ENCODE results near the gene MBD5.

MBD5 gene

DNA sequence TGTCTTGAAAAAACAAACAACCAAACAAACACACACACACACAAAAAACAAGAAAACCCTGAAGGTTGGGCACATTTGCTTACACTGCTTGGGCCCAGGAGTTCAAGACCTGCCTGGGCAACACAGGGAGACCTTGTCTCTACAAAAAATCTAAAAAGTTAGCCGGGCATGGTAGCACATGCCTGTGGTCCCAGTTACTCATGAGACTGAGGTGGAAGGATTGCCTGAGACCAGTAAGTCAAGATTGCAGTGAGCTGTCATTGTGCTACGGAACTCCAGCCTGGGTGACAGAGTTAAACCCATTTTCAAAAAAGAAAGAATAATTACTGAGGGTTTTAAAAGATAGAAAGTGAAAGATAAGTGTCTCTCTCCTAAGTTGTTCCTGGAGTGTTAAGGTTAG is 103.4 kb downstream of the MBD5 start:
- H3K27ac ChIP-seq (ENCODE audit: low read length), result no peak overlapping the region
- H3K36me3 ChIP-seq (ENCODE audit: control insufficient read depth in 1 of 2, insufficient read depth in 2 of 2, low read length in 2 of 2), result no peaks in the 10 kb centered on the region
- H3K4me3 ChIP-seq (ENCODE audit: low read depth in 1 of 2, low read length in 2 of 2), result no peak overlapping the region
- no peaks in the 10 kb centered on the region for H3K27me3 ChIP-seq (ENCODE audit: low read depth, low read length)
- no peaks in the 10 kb centered on the region for H3K4me1 ChIP-seq (ENCODE audit: control insufficient read depth in 1 of 2, insufficient read depth in 2 of 2, low read length in 2 of 2)
- no peaks in the 10 kb centered on the region for H3K9me3 ChIP-seq (ENCODE audit: control insufficient read depth in 1 of 2, low read length in 2 of 2)

DNA sequence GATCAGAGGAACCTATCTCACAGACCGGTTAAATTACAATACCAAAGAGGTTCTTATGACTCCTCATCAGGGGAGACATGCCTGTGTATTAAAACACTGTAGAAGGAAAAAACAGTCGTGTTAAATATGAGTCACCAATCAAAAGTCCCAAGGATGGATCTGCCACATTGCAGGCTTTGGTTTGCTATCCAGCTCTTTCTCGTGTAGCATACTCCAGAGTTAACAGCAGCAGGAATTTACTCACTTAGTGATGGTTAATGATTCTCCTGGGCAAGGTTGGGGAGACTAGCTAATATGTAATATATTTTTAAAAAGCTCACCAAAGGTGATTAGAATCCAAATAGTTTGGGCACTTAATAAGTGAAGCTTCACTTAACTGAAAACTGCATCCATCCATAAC is 109.7 kb downstream of the MBD5 start:
- Histone ChIP-seq H3K9me3 (ENCODE audit: control insufficient read depth in 1 of 2, low read length in 2 of 2) (no peaks in the 10 kb centered on the region), H3K36me3 (ENCODE audit: control insufficient read depth in 1 of 2, insufficient read depth in 2 of 2, low read length in 2 of 2) (no peaks in the 10 kb centered on the region), H3K27me3 (ENCODE audit: low read depth, low read length) (no peaks in the 10 kb centered on the region), H3K4me3 (ENCODE audit: low read depth in 1 of 2, low read length in 2 of 2) (no peak overlapping the region), H3K27ac (ENCODE audit: low read length) (no peak overlapping the region), H3K4me1 (ENCODE audit: control insufficient read depth in 1 of 2, insufficient read depth in 2 of 2, low read length in 2 of 2) (peaks cover 0 to 13% of the 10 kb centered on the region in 2 donors)

DNA sequence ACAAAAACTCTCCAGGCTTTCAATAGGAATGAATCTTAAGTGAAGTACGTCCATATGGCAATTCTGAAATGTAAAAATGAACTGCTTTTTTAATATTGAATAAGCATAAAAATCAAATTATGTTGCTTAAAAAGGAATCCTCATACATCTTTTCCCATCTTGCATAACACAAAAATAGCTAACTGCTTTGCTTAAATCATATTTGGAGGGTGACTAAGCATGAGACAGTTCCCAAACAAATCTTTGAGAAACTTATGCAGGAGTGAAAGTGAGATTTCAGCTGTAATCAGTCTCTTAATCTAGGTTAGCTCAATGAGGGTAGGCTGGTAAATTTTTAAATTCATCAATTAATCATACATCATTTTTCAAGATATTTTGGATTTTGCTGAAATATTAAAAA is 111.5 kb downstream of the MBD5 start:
- no peaks in the 10 kb centered on the region for H3K9me3 ChIP-seq (ENCODE audit: control insufficient read depth in 1 of 2, low read length in 2 of 2)
- H3K27ac ChIP-seq (ENCODE audit: low read length), result no peak overlapping the region
- no peak overlapping the region for H3K4me3 ChIP-seq (ENCODE audit: low read depth in 1 of 2, low read length in 2 of 2)
- H3K4me1 ChIP-seq (ENCODE audit: control insufficient read depth in 1 of 2, insufficient read depth in 2 of 2, low read length in 2 of 2), result peaks cover 0 to 13% of the 10 kb centered on the region in 2 donors
- no peaks in the 10 kb centered on the region for H3K36me3 ChIP-seq (ENCODE audit: control insufficient read depth in 1 of 2, insufficient read depth in 2 of 2, low read length in 2 of 2)
- no peaks in the 10 kb centered on the region for H3K27me3 ChIP-seq (ENCODE audit: low read depth, low read length)

DNA sequence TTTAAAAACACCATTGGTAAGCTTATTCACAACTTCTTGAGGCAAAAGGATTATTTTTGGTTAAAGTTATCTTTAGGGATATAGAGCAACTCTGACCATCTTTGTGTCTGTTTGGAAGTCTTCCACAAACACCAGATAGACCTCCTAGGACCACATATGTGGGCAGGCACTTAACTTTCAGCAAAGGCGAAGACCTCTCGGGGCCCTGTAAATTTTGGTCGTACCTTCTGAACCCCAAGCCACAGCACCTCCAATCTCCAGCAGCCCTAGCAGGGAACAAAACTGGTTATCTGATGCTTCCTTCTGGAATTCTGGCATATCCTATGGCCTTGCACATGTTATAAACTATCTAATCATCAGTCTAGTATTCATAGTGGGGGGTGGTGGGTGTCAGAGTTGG is 114.8 kb downstream of the MBD5 start:
- Histone ChIP-seq H3K36me3 (ENCODE audit: control insufficient read depth in 1 of 2, insufficient read depth in 2 of 2, low read length in 2 of 2) (no peaks in the 10 kb centered on the region), H3K4me3 (ENCODE audit: low read depth in 1 of 2, low read length in 2 of 2) (no peak overlapping the region), H3K27ac (ENCODE audit: low read length) (no peak overlapping the region), H3K9me3 (ENCODE audit: control insufficient read depth in 1 of 2, low read length in 2 of 2) (no peaks in the 10 kb centered on the region), H3K4me1 (ENCODE audit: control insufficient read depth in 1 of 2, insufficient read depth in 2 of 2, low read length in 2 of 2) (peaks cover 0 to 7% of the 10 kb centered on the region in 2 donors), H3K27me3 (ENCODE audit: low read depth, low read length) (no peaks in the 10 kb centered on the region)

DNA sequence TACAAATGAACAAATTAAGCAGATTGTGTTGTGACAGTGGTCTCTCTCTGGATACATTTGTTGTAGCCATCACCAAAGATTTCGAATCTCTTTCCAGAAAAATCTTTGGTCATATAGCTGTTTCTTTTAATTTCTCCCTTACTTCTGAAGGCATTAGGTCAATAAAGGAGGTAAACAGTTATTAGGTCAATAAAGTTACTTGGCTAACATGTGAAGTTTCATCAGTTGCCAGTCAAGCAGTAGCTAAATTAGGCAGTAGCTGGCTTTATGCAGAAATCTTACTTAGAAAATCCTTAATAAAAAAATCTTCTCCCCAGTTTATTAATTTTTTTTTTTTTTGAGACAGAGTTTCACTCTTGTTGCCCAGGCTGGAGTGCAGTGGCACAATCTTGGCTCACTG is 115.5 kb downstream of the MBD5 start:
- H3K9me3 ChIP-seq (ENCODE audit: control insufficient read depth in 1 of 2, low read length in 2 of 2), result no peaks in the 10 kb centered on the region
- H3K27ac ChIP-seq (ENCODE audit: low read length), result no peak overlapping the region
- H3K4me1 ChIP-seq (ENCODE audit: control insufficient read depth in 1 of 2, insufficient read depth in 2 of 2, low read length in 2 of 2), result peaks cover 0 to 2% of the 10 kb centered on the region in 2 donors
- no peaks in the 10 kb centered on the region for H3K27me3 ChIP-seq (ENCODE audit: low read depth, low read length)
- no peak overlapping the region for H3K4me3 ChIP-seq (ENCODE audit: low read depth in 1 of 2, low read length in 2 of 2)
- no peaks in the 10 kb centered on the region for H3K36me3 ChIP-seq (ENCODE audit: control insufficient read depth in 1 of 2, insufficient read depth in 2 of 2, low read length in 2 of 2)

DNA sequence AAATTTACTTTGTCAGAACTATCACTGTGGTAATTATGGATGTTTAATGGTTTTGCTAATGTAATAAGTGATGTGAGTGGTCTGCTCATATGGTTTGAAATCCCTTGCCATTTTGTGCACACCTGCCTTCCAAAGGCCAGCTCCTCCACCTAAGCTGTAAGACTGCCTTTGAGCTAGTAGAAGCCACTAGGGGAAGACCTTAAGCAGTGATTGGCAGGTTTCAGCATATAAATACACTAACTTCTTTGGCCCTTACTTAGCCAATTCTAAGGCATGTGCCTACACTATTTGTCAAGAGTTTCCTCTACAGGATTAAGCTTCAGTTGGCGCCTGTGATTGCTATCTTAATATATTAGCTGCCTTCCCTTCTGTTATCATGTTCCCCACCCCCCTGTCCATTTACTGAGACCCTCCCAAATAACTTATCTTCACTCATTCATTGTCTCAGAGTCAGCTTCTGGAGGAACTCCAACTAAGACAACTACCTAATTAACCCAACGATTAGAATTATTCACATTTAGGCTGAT is 141.1 kb downstream of the MBD5 start:
- no peaks in the 10 kb centered on the region for H3K36me3 ChIP-seq (ENCODE audit: control insufficient read depth in 1 of 2, insufficient read depth in 2 of 2, low read length in 2 of 2)
- no peak overlapping the region for H3K27ac ChIP-seq (ENCODE audit: low read length)
- H3K4me1 ChIP-seq (ENCODE audit: control insufficient read depth in 1 of 2, insufficient read depth in 2 of 2, low read length in 2 of 2), result peaks cover 0 to 5% of the 10 kb centered on the region in 2 donors
- no peaks in the 10 kb centered on the region for H3K9me3 ChIP-seq (ENCODE audit: control insufficient read depth in 1 of 2, low read length in 2 of 2)
- no peaks in the 10 kb centered on the region for H3K27me3 ChIP-seq (ENCODE audit: low read depth, low read length)
- H3K4me3 ChIP-seq (ENCODE audit: low read depth in 1 of 2, low read length in 2 of 2), result no peak overlapping the region

DNA sequence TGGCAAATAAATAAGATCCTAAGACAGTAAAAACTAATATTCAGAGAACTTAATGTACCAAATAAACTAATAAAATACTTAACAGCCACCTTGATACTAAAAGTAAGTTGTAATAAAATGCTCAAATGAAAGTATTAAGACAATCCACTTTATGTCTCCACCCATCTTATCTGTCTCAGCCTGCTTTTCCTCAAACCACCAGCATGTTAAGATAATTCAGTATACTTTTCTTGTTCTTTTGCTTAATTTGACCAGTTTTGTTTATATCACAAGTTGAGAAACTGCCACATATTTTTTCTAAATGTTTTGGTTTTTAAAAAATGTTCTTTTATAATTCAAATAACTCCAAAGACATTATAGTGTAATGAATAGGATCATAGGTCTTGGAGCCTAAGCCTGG is 142.0 kb downstream of the MBD5 start:
- Histone ChIP-seq H3K27me3 (ENCODE audit: low read depth, low read length) (no peaks in the 10 kb centered on the region), H3K27ac (ENCODE audit: low read length) (no peak overlapping the region), H3K36me3 (ENCODE audit: control insufficient read depth in 1 of 2, insufficient read depth in 2 of 2, low read length in 2 of 2) (no peaks in the 10 kb centered on the region), H3K9me3 (ENCODE audit: control insufficient read depth in 1 of 2, low read length in 2 of 2) (no peaks in the 10 kb centered on the region), H3K4me3 (ENCODE audit: low read depth in 1 of 2, low read length in 2 of 2) (no peak overlapping the region), H3K4me1 (ENCODE audit: control insufficient read depth in 1 of 2, insufficient read depth in 2 of 2, low read length in 2 of 2) (peaks cover 0 to 5% of the 10 kb centered on the region in 2 donors)

DNA sequence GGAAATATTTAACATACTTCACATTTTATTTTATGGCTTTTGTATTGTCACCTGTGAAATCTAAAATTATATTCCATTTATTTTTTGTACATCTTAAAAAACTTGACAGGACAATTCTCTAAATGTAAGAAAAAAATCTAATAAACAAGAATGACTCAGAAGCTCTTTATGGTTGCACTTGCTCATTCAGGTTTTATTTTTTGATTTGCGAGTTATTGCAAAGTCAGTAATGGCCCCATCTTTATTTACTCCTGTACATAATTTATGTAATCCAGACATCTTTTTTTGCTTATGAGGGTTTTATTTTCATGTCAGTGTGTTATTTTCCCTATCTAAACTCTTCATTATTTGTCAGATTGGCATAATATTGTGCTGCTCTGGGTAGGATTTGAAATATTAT is 145.1 kb downstream of the MBD5 start:
- Histone ChIP-seq H3K27me3 (ENCODE audit: low read depth, low read length) (no peaks in the 10 kb centered on the region), H3K27ac (ENCODE audit: low read length) (no peak overlapping the region), H3K36me3 (ENCODE audit: control insufficient read depth in 1 of 2, insufficient read depth in 2 of 2, low read length in 2 of 2) (no peaks in the 10 kb centered on the region), H3K9me3 (ENCODE audit: control insufficient read depth in 1 of 2, low read length in 2 of 2) (no peaks in the 10 kb centered on the region), H3K4me1 (ENCODE audit: control insufficient read depth in 1 of 2, insufficient read depth in 2 of 2, low read length in 2 of 2) (peaks cover 0 to 5% of the 10 kb centered on the region in 2 donors), H3K4me3 (ENCODE audit: low read depth in 1 of 2, low read length in 2 of 2) (no peak overlapping the region)

DNA sequence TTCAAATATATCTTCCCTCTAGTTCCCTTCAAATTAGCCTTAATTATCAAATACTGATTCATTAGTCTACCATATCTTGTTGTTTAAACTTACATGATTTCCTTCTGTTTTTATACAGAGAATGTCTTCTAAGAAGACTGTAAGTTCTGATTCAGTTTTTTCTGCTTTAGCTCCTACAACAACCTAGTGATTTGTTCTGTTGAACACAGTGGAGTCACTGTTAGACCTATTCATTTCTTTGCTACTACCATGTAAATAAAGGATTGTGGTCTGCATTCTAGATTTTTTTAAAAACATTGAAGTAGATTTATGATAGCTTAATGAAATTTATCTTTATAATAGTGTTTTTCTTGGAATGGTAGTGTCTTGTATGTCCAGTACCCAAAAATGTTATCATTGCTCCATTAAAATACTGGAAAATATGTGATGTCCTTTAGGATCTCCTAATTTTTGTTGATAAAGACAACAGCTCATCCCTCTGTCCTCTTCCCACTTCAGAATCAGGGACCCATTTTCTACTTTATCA is 146.4 kb downstream of the MBD5 start:
- no peaks in the 10 kb centered on the region for H3K9me3 ChIP-seq (ENCODE audit: control insufficient read depth in 1 of 2, low read length in 2 of 2)
- H3K27ac ChIP-seq (ENCODE audit: low read length), result no peak overlapping the region
- no peak overlapping the region for H3K4me3 ChIP-seq (ENCODE audit: low read depth in 1 of 2, low read length in 2 of 2)
- H3K27me3 ChIP-seq (ENCODE audit: low read depth, low read length), result no peaks in the 10 kb centered on the region
- H3K36me3 ChIP-seq (ENCODE audit: control insufficient read depth in 1 of 2, insufficient read depth in 2 of 2, low read length in 2 of 2), result no peaks in the 10 kb centered on the region
- peaks cover 0 to 5% of the 10 kb centered on the region in 2 donors for H3K4me1 ChIP-seq (ENCODE audit: control insufficient read depth in 1 of 2, insufficient read depth in 2 of 2, low read length in 2 of 2)

DNA sequence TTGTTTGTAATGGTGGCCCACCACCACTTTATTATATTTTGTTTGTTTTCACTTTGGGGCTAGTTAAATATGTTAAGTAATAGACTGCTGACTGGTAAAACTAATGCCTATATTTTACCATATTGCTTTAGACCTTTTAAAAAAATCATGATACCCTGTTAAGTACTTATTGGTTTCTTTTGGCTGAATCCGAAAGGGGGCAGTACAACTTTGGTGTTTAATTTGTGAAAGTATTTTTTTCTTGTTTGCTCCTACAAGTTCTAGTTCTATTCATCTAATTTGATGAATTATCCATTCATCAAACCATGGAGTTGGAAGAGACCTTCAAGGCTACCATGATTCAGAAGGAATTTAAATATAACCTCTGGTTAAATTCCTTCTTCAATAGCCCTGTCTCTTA is 147.0 kb downstream of the MBD5 start:
- Histone ChIP-seq H3K9me3 (ENCODE audit: control insufficient read depth in 1 of 2, low read length in 2 of 2) (no peaks in the 10 kb centered on the region), H3K27ac (ENCODE audit: low read length) (no peak overlapping the region), H3K27me3 (ENCODE audit: low read depth, low read length) (no peaks in the 10 kb centered on the region)

DNA sequence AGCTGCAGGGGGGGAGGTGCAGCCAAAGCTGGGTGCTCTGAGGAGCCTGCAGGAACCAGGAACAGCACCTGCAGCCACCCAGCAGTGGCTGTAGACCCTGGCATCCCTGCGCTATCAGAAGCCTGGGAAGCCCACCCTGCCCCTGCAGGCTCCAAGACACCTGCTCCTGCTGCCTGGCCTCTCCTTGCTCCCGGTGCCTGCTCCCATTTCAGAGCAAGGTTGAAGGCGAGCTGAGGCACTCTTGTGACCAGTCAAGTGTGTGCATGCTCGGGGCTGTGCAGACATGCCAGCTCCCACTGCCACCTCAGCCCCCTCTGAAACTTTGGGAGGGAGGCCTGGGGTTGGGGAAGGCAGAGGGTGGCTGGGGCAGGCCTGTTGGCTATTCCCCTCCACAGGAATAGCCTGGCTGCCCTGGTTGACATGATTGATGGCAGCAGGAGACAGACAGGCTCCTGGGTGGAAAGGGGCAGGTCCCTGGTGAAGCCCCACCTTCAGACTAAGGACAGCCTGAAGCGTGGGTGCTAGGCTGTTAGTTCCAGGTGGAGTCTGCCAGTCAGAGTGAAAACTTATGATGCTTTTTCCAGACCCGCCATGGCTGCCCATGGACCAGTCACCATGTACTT is 151.4 kb downstream of the MBD5 start:
- no peaks in the 10 kb centered on the region for H3K9me3 ChIP-seq (ENCODE audit: control insufficient read depth in 1 of 2, low read length in 2 of 2)
- H3K27me3 ChIP-seq (ENCODE audit: low read depth, low read length), result no peaks in the 10 kb centered on the region
- no peaks in the 10 kb centered on the region for H3K4me1 ChIP-seq (ENCODE audit: control insufficient read depth in 1 of 2, insufficient read depth in 2 of 2, low read length in 2 of 2)
- no peak overlapping the region for H3K27ac ChIP-seq (ENCODE audit: low read length)
- H3K4me3 ChIP-seq (ENCODE audit: low read depth in 1 of 2, low read length in 2 of 2), result no peak overlapping the region
- H3K36me3 ChIP-seq (ENCODE audit: control insufficient read depth in 1 of 2, insufficient read depth in 2 of 2, low read length in 2 of 2), result no peaks in the 10 kb centered on the region

More for the DNA sequence above, 147.0 kb downstream of the MBD5 start:
- Histone ChIP-seq H3K36me3 (ENCODE audit: control insufficient read depth in 1 of 2, insufficient read depth in 2 of 2, low read length in 2 of 2) (no peaks in the 10 kb centered on the region), H3K4me3 (ENCODE audit: low read depth in 1 of 2, low read length in 2 of 2) (no peak overlapping the region), H3K4me1 (ENCODE audit: control insufficient read depth in 1 of 2, insufficient read depth in 2 of 2, low read length in 2 of 2) (peaks cover 0 to 5% of the 10 kb centered on the region in 2 donors)

DNA sequence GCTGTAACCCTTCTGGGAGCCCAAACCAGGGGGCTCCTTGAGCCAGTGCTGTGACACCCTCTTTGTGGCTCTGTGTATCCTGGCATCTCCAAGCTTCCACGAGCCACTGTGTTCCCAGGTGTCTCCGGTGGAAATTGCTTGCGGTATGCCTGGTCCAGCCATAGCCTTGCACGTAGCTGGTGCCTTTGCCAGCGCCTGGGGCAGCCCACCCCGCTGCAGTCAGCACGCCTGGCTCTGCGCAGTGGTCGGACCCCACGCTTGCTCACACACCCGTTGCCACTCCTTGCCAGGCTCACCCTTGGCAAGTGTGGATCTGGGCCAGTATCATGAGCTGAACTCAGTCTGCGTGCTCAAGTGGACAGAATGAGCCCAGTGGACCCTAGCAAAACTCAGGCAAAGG is 152.3 kb downstream of the MBD5 start:
- H3K9me3 ChIP-seq (ENCODE audit: control insufficient read depth in 1 of 2, low read length in 2 of 2), result no peaks in the 10 kb centered on the region

More for the DNA sequence above, 152.3 kb downstream of the MBD5 start:
- H3K27ac ChIP-seq (ENCODE audit: low read length), result no peak overlapping the region
- no peaks in the 10 kb centered on the region for H3K4me1 ChIP-seq (ENCODE audit: control insufficient read depth in 1 of 2, insufficient read depth in 2 of 2, low read length in 2 of 2)
- no peaks in the 10 kb centered on the region for H3K36me3 ChIP-seq (ENCODE audit: control insufficient read depth in 1 of 2, insufficient read depth in 2 of 2, low read length in 2 of 2)
- H3K4me3 ChIP-seq (ENCODE audit: low read depth in 1 of 2, low read length in 2 of 2), result no peak overlapping the region
- no peaks in the 10 kb centered on the region for H3K27me3 ChIP-seq (ENCODE audit: low read depth, low read length)
